H9 (cell line): ENCODE results near the gene DYRK3. TPM values are rescaled to one million over a fixed set of nuclear protein-coding genes. Genes with fewer than 3 reads are reported as not detected.

Source experiments
- DNase-seq: peaks from one replicate; pipeline ENCODE4 v3.0.0-alpha.2; 2017
- H2AFZ ChIP-seq: one replicate; pipeline ENCODE4 v1.6.1; 2013; ENCODE audit warnings: mild to moderate bottlenecking, low read length, control low read depth, moderate library complexity
- H2AK5ac ChIP-seq: 2 replicates; pipeline ENCODE4 v1.6.1; 2013; ENCODE audit warnings: low read length, control low read depth, mixed read lengths; ENCODE audit not compliant: insufficient read length
- H2BK120ac ChIP-seq: one replicate; pipeline ENCODE4 v1.6.1; 2013; ENCODE audit warnings: low read depth, mild to moderate bottlenecking, low read length, control low read depth, inconsistent platforms; ENCODE audit not compliant: poor library complexity, severe bottlenecking
- H2BK12ac ChIP-seq: 2 replicates; pipeline ENCODE4 v1.6.1; 2013; ENCODE audit warnings: low read length, control low read depth, mixed read lengths, low read depth; ENCODE audit not compliant: insufficient read length
- H2BK15ac ChIP-seq: 2 replicates; pipeline ENCODE4 v1.6.1; 2013; ENCODE audit warnings: low read depth, low read length, control low read depth
- H2BK20ac ChIP-seq: one replicate; pipeline ENCODE4 v1.6.1; 2013; ENCODE audit warnings: low read depth, mild to moderate bottlenecking, low read length, control low read depth, inconsistent platforms; ENCODE audit not compliant: poor library complexity, severe bottlenecking
- H2BK5ac ChIP-seq: 2 replicates; pipeline ENCODE4 v1.6.1; 2013; ENCODE audit warnings: low read length, control low read depth, mixed read lengths; ENCODE audit not compliant: insufficient read length
- H3K14ac ChIP-seq: 2 replicates; pipeline ENCODE4 v1.6.1; 2013; ENCODE audit warnings: low read length, control low read depth; ENCODE audit not compliant: insufficient read depth
- H3K18ac ChIP-seq: 2 replicates; pipeline ENCODE4 v1.6.1; 2013; ENCODE audit warnings: low read depth, mild to moderate bottlenecking, mixed read lengths, low read length, control low read depth; ENCODE audit not compliant: insufficient read length
- H3K23ac ChIP-seq: 2 replicates; pipeline ENCODE4 v1.6.1; 2013; ENCODE audit warnings: low read length, control low read depth, mixed read lengths, low read depth; ENCODE audit not compliant: insufficient read length
- H3K23me2 ChIP-seq: 2 replicates; pipeline ENCODE4 v1.6.1; 2013; ENCODE audit warnings: low read depth, mild to moderate bottlenecking, mixed read lengths, low read length, control low read depth; ENCODE audit not compliant: insufficient read length, poor library complexity, severe bottlenecking
- H3K27ac ChIP-seq: 2 replicates; pipeline ENCODE4 v1.5.1; 2013; ENCODE audit warnings: low read length, control low read depth, mixed read lengths, low read depth; ENCODE audit not compliant: insufficient read length
- H3K27me3 ChIP-seq: 2 replicates; pipeline ENCODE4 v1.6.1; 2013; ENCODE audit warnings: low read length, control low read depth, inconsistent platforms; ENCODE audit not compliant: insufficient read depth
- H3K4ac ChIP-seq: 2 replicates; pipeline ENCODE4 v1.6.1; 2013; ENCODE audit warnings: low read depth, mild to moderate bottlenecking, control low read depth, inconsistent platforms, low read length, moderate library complexity
- H3K4me1 ChIP-seq: 2 replicates; pipeline ENCODE4 v1.6.1; 2013; ENCODE audit warnings: low read length, control low read depth, inconsistent platforms; ENCODE audit not compliant: insufficient read depth
- H3K4me2 ChIP-seq: 2 replicates; pipeline ENCODE4 v1.6.1; 2013; ENCODE audit warnings: low read length, control low read depth, mixed read lengths; ENCODE audit not compliant: insufficient read length, insufficient read depth
- H3K56ac ChIP-seq: 2 replicates; pipeline ENCODE4 v1.6.1; 2013; ENCODE audit warnings: low read depth, mild to moderate bottlenecking, mixed read lengths, low read length, control low read depth; ENCODE audit not compliant: insufficient read length
- H3K79me1 ChIP-seq: 2 replicates; pipeline ENCODE4 v1.6.1; 2013; ENCODE audit warnings: low read depth, mild to moderate bottlenecking, moderate library complexity, low read length, control low read depth, inconsistent platforms; ENCODE audit not compliant: insufficient read depth, poor library complexity, severe bottlenecking
- H3K79me2 ChIP-seq: 2 replicates; pipeline ENCODE4 v1.6.1; 2013; ENCODE audit warnings: low read length, control low read depth, inconsistent platforms; ENCODE audit not compliant: insufficient read depth
- H3K9ac ChIP-seq: 2 replicates; pipeline ENCODE4 v1.6.1; 2013; ENCODE audit warnings: low read length, control low read depth, mixed read lengths; ENCODE audit not compliant: insufficient read length; ENCODE audit errors: extremely low read depth
- H3K9me3 ChIP-seq: one replicate; pipeline ENCODE4 v1.6.1; 2013; ENCODE audit warnings: low read depth, low read length, inconsistent platforms; ENCODE audit not compliant: control insufficient read depth
- H3T11ph ChIP-seq: one replicate; pipeline ENCODE4 v1.6.1; 2013; ENCODE audit warnings: mild to moderate bottlenecking, low read length, control low read depth, inconsistent platforms
- H4K20me1 ChIP-seq: one replicate; pipeline ENCODE4 v1.6.1; 2013; ENCODE audit not compliant: control insufficient read depth, insufficient read length, insufficient read depth
- H4K5ac ChIP-seq: 2 replicates; pipeline ENCODE4 v1.6.1; 2013; ENCODE audit warnings: low read depth, mild to moderate bottlenecking, mixed read lengths, low read length, control low read depth; ENCODE audit not compliant: insufficient read length
- H4K8ac ChIP-seq: replicated peaks from 2 replicates; pipeline ENCODE4 v1.6.1; 2013; ENCODE audit warnings: low read length, control low read depth, mixed read lengths, low read depth; ENCODE audit not compliant: insufficient read length
- H4K91ac ChIP-seq: 2 replicates; pipeline ENCODE4 v1.6.1; 2013; ENCODE audit warnings: low read depth, mild to moderate bottlenecking, moderate library complexity, mixed read lengths, low read length, control low read depth; ENCODE audit not compliant: insufficient read length
- H3K27ac Mint-ChIP-seq, 3 experiments: 2 replicates in 2 of 3; 3 replicates in 1 of 3; pipeline ENCODE4 v1.8.0; 2020 to 2021; ENCODE audit warnings: mixed read lengths in 3 of 3, mild to moderate bottlenecking in 1 of 3, moderate library complexity in 1 of 3
- H3K27me3 Mint-ChIP-seq: 2 replicates; pipeline ENCODE4 v1.8.0; 2021; ENCODE audit warnings: low read depth, mild to moderate bottlenecking, moderate library complexity, mixed read lengths
- H3K36me3 Mint-ChIP-seq, 3 experiments: 2 replicates in 2 of 3; 3 replicates in 1 of 3; pipeline ENCODE4 v1.8.0; 2020 to 2021; ENCODE audit warnings: low read depth in 3 of 3, mixed read lengths in 3 of 3; ENCODE audit not compliant: insufficient read depth in 1 of 3
- H3K4me1 Mint-ChIP-seq, 2 experiments: 2 replicates each; pipeline ENCODE4 v1.8.0; 2020; ENCODE audit warnings: mixed read lengths in 2 of 2
- H3K4me3 Mint-ChIP-seq, 2 experiments: 2 replicates in 1 of 2; 3 replicates in 1 of 2; pipeline ENCODE4 v1.8.0; 2020 to 2021; ENCODE audit warnings: mild to moderate bottlenecking in 2 of 2, mixed read lengths in 2 of 2, moderate library complexity in 1 of 2
- H3K9me3 Mint-ChIP-seq, 2 experiments: 2 replicates in 1 of 2; 3 replicates in 1 of 2; pipeline ENCODE4 v1.8.0; 2020; ENCODE audit warnings: mild to moderate bottlenecking in 2 of 2, mixed read lengths in 2 of 2, moderate library complexity in 1 of 2
- CTCF ChIP-seq: fragments of 200-600 bp; sonication (generic); conservative IDR thresholded peaks from 3 replicates; pipeline ENCODE4 v1.8.0; 2021; ENCODE audit warnings: antibody characterized with exemption, mild to moderate bottlenecking
- WGBS: extraction: QIAGEN DNeasy Blood & Tissue Kit; methylation state at CpG from one replicate; pipeline ENCODE4 v1.1.7; 2013; ENCODE audit warnings: missing lambda C conversion rate, low lambda C conversion rate, mixed read lengths; ENCODE audit not compliant: insufficient read length; ENCODE audit errors: extremely low coverage; 5-methylcytosine and 5-hydroxymethylcytosine counted together
- total RNA-seq: library from RNA; stranded (reverse); gene quantifications from 2 replicates; pipeline ENCODE4 v1.2.1, GENCODE V29; 2021

The DYRK3 gene
- total RNA-seq, 1 experiment from 2014 or later = 4.7 TPM

DNA sequence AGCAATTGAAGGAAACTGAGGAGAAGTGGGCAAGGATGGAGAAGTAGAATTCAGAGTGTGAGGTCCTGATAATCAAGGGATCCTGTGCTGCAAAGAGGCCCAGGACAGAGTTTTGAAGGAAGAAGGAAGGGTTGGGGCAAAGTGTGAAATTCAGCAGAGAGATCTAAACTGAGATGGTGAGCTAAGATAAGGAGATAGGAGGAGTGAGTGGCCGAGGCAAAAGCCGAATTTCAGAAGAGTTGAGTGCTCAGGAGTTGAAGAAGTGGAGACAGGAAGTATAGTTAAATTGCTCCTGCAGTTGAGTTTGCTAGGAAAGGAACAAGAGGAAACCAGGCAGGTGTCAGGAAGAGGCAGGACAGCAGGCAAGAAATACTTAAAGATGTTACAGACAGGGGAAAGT is 33.0 kb downstream of the DYRK3 start:
- Histone ChIP-seq H3K9ac (no peak overlapping the region), H3T11ph (no peak overlapping the region), H2BK5ac (no peak overlapping the region), H3K23ac (no peak overlapping the region), H4K91ac (no peak overlapping the region), H3K14ac (no peak overlapping the region), H3K79me2 (no peaks in the 10 kb centered on the region), H2BK12ac (no peak overlapping the region), H3K4me1 (peaks cover 4% of the 10 kb centered on the region; the same call in 1 of the 2 replicates), H3K18ac (no peak overlapping the region), H3K27ac (no peak overlapping the region), H3K56ac (no peak overlapping the region), H3K4me2 (no peak overlapping the region), H3K4ac (no peak overlapping the region), H3K23me2 (peaks cover 3% of the 10 kb centered on the region), H2AFZ (no peak overlapping the region), H4K20me1 (no peaks in the 10 kb centered on the region), H3K27me3 (no peaks in the 10 kb centered on the region; the same call in 1 of the 2 replicates), H3K79me1 (no peaks in the 10 kb centered on the region), H3K9me3 (no peaks in the 10 kb centered on the region), H4K5ac (no peak overlapping the region), H2BK120ac (no peak overlapping the region), H4K8ac (no peak overlapping the region), H2BK15ac (no peak overlapping the region), H2AK5ac (no peak overlapping the region), H2BK20ac (no peak overlapping the region)
- Mint-ChIP-seq H3K36me3 (no peaks in the 10 kb centered on the region), H3K27me3 (peaks cover 31% of the 10 kb centered on the region), H3K4me1 (peaks cover 4% of the 10 kb centered on the region in 2 experiments), H3K4me3 (no peak overlapping the region), H3K27ac (no peak overlapping the region), H3K9me3 (no peaks in the 10 kb centered on the region)
- DNase-seq = no peak
- no peak for TF ChIP-seq CTCF
- WGBS = no CpG with 5 or more reads among the region's 2 CpGs
